Karpas-422 (cell line): ENCODE measurements around the gene S1PR1. TPM values are rescaled to one million over a fixed set of nuclear protein-coding genes. Genes with fewer than 3 reads are reported as not detected.
"Not testable (repeated sequence)": the region's sequence is repeated elsewhere in the genome, so short reads cannot be mapped to it uniquely, and the experiment has no call there.

ENCODE experiments used
- DNase-seq: peaks from one replicate; pipeline ENCODE4 v3.0.0-alpha.2; 2015
- H2AFZ ChIP-seq: fragments of 200-600 bp; sonication (generic); 2 replicates; pipeline ENCODE4 v1.6.1; 2014; ENCODE audit warnings: antibody characterized with exemption, low read length, mixed read lengths
- H3K27ac ChIP-seq: fragments of 200-600 bp; sonication (generic); 2 replicates; pipeline ENCODE4 v1.5.1; 2014; ENCODE audit warnings: mild to moderate bottlenecking, low read length, moderate library complexity
- H3K27me3 ChIP-seq: fragments of 200-600 bp; sonication (generic); 2 replicates; pipeline ENCODE4 v1.6.1; 2014; ENCODE audit warnings: low read length, mixed read lengths
- H3K36me3 ChIP-seq: fragments of 200-600 bp; sonication (generic); 2 replicates; pipeline ENCODE4 v1.6.1; 2014; ENCODE audit warnings: low read length, mixed read lengths; ENCODE audit not compliant: insufficient read depth
- H3K4me1 ChIP-seq: fragments of 200-600 bp; sonication (generic); 2 replicates; pipeline ENCODE4 v1.6.1; 2014; ENCODE audit warnings: mild to moderate bottlenecking, low read length, mixed read lengths
- H3K4me2 ChIP-seq: fragments of 200-600 bp; sonication (generic); 2 replicates; pipeline ENCODE4 v1.6.1; 2014; ENCODE audit warnings: low read length, low read depth, mild to moderate bottlenecking; ENCODE audit not compliant: poor library complexity, severe bottlenecking
- H3K4me3 ChIP-seq: fragments of 200-600 bp; sonication (generic); 2 replicates; pipeline ENCODE4 v1.5.1; 2014; ENCODE audit warnings: mild to moderate bottlenecking, antibody characterized with exemption, low read length, mixed read lengths
- H3K79me2 ChIP-seq: fragments of 200-600 bp; sonication (generic); 2 replicates; pipeline ENCODE4 v1.6.1; 2014; ENCODE audit warnings: mild to moderate bottlenecking, low read length, mixed read lengths
- H3K9ac ChIP-seq: fragments of 200-600 bp; sonication (generic); 2 replicates; pipeline ENCODE4 v1.6.0; 2014; ENCODE audit warnings: low read length
- H3K9me2 ChIP-seq: fragments of 200-600 bp; sonication (generic), shearing (Covaris generic); replicated peaks from 2 replicates; pipeline ENCODE4 v1.6.0; 2014; ENCODE audit warnings: mild to moderate bottlenecking, low read length, moderate library complexity; ENCODE audit not compliant: insufficient read depth
- H3K9me3 ChIP-seq: fragments of 300-700, 200-600 bp; sonication (generic); 2 replicates; pipeline ENCODE4 v1.6.1; 2014; ENCODE audit warnings: low read length, mixed read lengths
- H4K20me1 ChIP-seq: fragments of 200-600 bp; sonication (generic); 2 replicates; pipeline ENCODE4 v1.6.1; 2014; ENCODE audit warnings: mild to moderate bottlenecking, antibody characterized with exemption, low read length, low read depth; ENCODE audit not compliant: insufficient read depth
- total RNA-seq: library from RNA; depleted of rRNA; stranded (reverse); fragments of >200 nt; shearing (Covaris generic); gene quantifications from 2 replicates; pipeline ENCODE4 v1.2.3, GENCODE V29; 2014; ENCODE audit warnings: low replicate concordance

The S1PR1 gene
- total RNA-seq, 1 experiment from 2014 or later = not detected

DNA sequence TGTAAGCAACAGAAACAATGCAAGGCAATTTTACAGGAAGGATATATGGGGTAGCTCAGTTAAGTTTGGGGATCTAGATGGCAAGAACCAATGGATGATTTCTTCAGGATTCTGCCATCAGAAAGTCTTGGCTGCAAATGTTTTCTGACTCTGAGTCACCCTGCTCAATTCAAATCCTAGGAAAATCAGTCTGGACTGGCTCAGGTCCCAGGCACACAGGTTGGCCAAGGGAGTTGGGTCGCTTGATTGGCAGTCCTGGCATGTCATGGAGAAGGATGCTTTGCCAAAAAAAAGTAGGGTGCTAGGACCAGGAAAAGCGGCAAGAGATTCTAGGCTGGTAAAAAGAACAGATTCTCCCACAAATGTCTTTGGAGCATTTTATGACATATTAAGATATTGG, 28.9 kb upstream of the S1PR1 start:
- Histone ChIP-seq H4K20me1 (no peaks in the 10 kb centered on the region), H3K9ac (no peak overlapping the region), H3K4me3 (no peak overlapping the region), H2AFZ (no peak overlapping the region), H3K36me3 (no peaks in the 10 kb centered on the region), H3K27me3 (no peaks in the 10 kb centered on the region), H3K4me1 (no peaks in the 10 kb centered on the region), H3K9me2 (no peaks in the 10 kb centered on the region), H3K4me2 (no peak overlapping the region), H3K9me3 (no peaks in the 10 kb centered on the region), H3K79me2 (no peaks in the 10 kb centered on the region), H3K27ac (no peak overlapping the region)
- DNase-seq = no peak

DNA sequence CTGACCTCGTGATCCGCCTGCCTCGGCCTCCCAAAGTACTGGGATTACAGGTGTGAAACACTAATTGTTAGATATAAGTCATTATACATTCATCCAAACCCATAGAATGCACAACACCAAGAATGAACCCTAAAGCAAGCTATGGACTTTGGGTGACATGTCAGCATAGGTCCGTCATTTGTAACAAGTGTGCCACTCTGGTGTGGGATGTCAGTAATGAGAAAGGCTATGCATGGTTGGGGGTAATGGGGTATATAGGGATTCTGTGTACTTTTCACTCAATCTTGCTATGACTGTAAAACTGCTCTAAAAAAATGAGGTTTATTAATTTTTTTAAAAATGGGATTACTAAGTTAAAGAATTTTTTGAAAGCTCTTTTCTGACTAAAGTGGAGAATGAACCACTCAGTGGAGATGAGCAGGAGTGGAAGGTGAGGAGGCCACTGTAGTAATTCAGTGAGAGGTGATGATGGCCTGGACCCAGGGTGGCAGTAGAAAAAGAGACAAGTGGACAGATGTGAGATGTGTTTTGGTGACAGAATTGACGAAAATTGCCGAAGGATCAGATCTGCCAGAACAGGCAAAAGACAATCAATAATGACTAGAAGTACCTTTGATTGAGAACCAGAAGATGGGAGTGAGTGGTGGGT, 21.3 kb upstream of the S1PR1 start:
- H3K27me3 ChIP-seq = no peaks in the 10 kb centered on the region
- no peaks in the 10 kb centered on the region for H3K36me3 ChIP-seq
- H3K4me3 ChIP-seq = no peak overlapping the region
- H3K27ac ChIP-seq = no peak overlapping the region
- no peaks in the 10 kb centered on the region for H4K20me1 ChIP-seq
- no peaks in the 10 kb centered on the region for H3K9me2 ChIP-seq
- H3K9ac ChIP-seq = no peak overlapping the region
- no peak overlapping the region for H2AFZ ChIP-seq
- no peaks in the 10 kb centered on the region for H3K4me1 ChIP-seq
- no peaks in the 10 kb centered on the region for H3K9me3 ChIP-seq
- no peaks in the 10 kb centered on the region for H3K79me2 ChIP-seq
- DNase-seq = no peak
- no peak overlapping the region for H3K4me2 ChIP-seq

- H3K4me3 ChIP-seq = no peak overlapping the region
- no peak overlapping the region for H3K9ac ChIP-seq
- H4K20me1 ChIP-seq = no peaks in the 10 kb centered on the region
- H3K79me2 ChIP-seq = no peaks in the 10 kb centered on the region
- peaks cover 1% of the 10 kb centered on the region; the same call in 1 of the 2 replicates for H3K4me1 ChIP-seq
- H3K36me3 ChIP-seq = no peaks in the 10 kb centered on the region
- no peak for DNase-seq
- no peak overlapping the region for H3K4me2 ChIP-seq
- no peak overlapping the region for H3K27ac ChIP-seq
- H2AFZ ChIP-seq = no peak overlapping the region
- H3K27me3 ChIP-seq = no peaks in the 10 kb centered on the region
- H3K9me3 ChIP-seq = no peaks in the 10 kb centered on the region
- H3K9me2 ChIP-seq = no peaks in the 10 kb centered on the region
Observed at GRCh38 chr1:101216623-101217022, 20.2 kb upstream of the S1PR1 start.

- H2AFZ ChIP-seq = no peak overlapping the region
- H3K9me2 ChIP-seq = no peaks in the 10 kb centered on the region
- DNase-seq = no peak
- H3K9me3 ChIP-seq = no peaks in the 10 kb centered on the region
- H4K20me1 ChIP-seq = no peaks in the 10 kb centered on the region
- H3K27me3 ChIP-seq = no peaks in the 10 kb centered on the region
- no peak overlapping the region for H3K9ac ChIP-seq
- no peak overlapping the region for H3K27ac ChIP-seq
- H3K4me1 ChIP-seq = peaks cover 6% of the 10 kb centered on the region; the same call in 1 of the 2 replicates
- H3K4me2 ChIP-seq = no peak overlapping the region
- H3K36me3 ChIP-seq = no peaks in the 10 kb centered on the region
- H3K79me2 ChIP-seq = no peaks in the 10 kb centered on the region
- H3K4me3 ChIP-seq = no peak overlapping the region
Observed at GRCh38 chr1:101217148-101217547, 19.7 kb upstream of the S1PR1 start.

- DNase-seq, H3K4me2 ChIP-seq, H4K20me1 ChIP-seq, H3K9me3 ChIP-seq, H2AFZ ChIP-seq, H3K9me2 ChIP-seq, H3K27ac ChIP-seq, H3K79me2 ChIP-seq, H3K9ac ChIP-seq, H3K4me3 ChIP-seq, H3K4me1 ChIP-seq, H3K27me3 ChIP-seq, H3K36me3 ChIP-seq: not testable (repeated sequence)
Observed at GRCh38 chr1:101218968-101219367, 17.9 kb upstream of the S1PR1 start.

DNA sequence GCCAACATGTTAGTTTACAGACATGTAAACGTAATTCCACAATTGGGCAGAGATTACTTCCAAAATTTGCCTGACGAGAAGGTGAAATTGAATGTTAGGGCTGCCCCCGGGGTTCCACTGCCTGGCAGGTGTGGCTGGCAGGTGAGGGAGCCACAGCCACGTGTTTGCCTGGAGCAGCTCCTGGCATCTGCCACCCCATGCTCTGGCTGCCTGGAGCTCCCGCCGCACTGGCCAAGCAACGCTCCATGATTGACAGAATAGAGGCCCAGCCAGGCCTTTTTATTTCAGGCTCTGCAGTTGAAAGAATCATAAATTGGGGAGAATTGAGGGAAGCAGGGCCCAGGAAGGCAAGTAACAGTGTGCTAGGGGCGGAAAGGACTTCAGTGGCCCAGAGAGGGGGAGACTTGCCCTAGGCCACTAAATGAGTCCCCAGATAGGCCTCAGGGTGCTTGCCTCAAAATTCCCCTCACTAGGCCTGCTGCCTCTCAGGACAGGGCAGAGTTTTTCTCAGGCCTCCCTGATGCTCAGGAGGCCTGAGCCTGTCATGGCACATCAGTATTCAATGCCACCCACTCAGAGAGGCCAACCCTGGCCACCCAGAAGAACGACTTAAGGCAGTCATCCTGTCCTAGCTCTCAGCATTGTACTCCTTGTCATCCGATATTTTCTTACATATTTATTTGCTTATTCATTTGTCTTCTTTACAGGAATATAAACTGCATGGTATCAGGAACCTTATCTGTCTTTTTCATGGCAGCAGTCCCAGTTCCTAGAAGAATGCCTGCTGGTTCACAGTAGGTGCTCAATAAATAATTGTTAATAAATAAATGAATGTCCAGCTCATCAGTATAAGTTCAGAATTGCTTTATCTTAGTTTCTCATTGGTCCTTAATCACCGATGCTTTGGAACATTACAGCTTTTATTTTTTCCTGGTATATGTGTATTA, 16.6 kb upstream of the S1PR1 start:
- Histone ChIP-seq H3K9ac (no peak overlapping the region), H4K20me1 (no peaks in the 10 kb centered on the region), H3K27me3 (no peaks in the 10 kb centered on the region), H3K9me2 (no peaks in the 10 kb centered on the region), H3K79me2 (no peaks in the 10 kb centered on the region), H3K36me3 (no peaks in the 10 kb centered on the region), H3K9me3 (no peaks in the 10 kb centered on the region), H2AFZ (no peak overlapping the region), H3K4me2 (no peak overlapping the region), H3K4me3 (no peak overlapping the region), H3K4me1 (peaks cover 7% of the 10 kb centered on the region; the same call in 1 of the 2 replicates), H3K27ac (no peak overlapping the region)
- DNase-seq = no peak

GRCh38 chr1:101220906-101221305, 15.9 kb upstream of the S1PR1 start:
- H3K4me2 ChIP-seq = no peak overlapping the region
- no peak for DNase-seq
- H3K9ac ChIP-seq = no peak overlapping the region
- H3K79me2 ChIP-seq = no peaks in the 10 kb centered on the region
- H3K27ac ChIP-seq = no peak overlapping the region
- no peak overlapping the region for H3K4me3 ChIP-seq
- H3K4me1 ChIP-seq = peaks cover 7% of the 10 kb centered on the region; the same call in 1 of the 2 replicates
- H3K27me3 ChIP-seq = no peaks in the 10 kb centered on the region
- no peaks in the 10 kb centered on the region for H3K36me3 ChIP-seq
- no peak overlapping the region for H2AFZ ChIP-seq
- no peaks in the 10 kb centered on the region for H3K9me3 ChIP-seq
- no peaks in the 10 kb centered on the region for H4K20me1 ChIP-seq
- H3K9me2 ChIP-seq = no peaks in the 10 kb centered on the region

- Histone ChIP-seq H3K4me2 (peak overlapping the region; percentile 16), H3K36me3 (no peaks in the 10 kb centered on the region), H3K9me3 (no peaks in the 10 kb centered on the region), H2AFZ (no peak overlapping the region), H3K27me3 (no peaks in the 10 kb centered on the region), H3K4me3 (no peak overlapping the region), H3K79me2 (no peaks in the 10 kb centered on the region), H3K9me2 (no peaks in the 10 kb centered on the region), H3K9ac (no peak overlapping the region), H3K4me1 (peaks cover 7% of the 10 kb centered on the region; the same call in 1 of the 2 replicates), H4K20me1 (no peaks in the 10 kb centered on the region), H3K27ac (no peak overlapping the region)
- no peak for DNase-seq
Observed at GRCh38 chr1:101221945-101222429, 14.8 kb upstream of the S1PR1 start.
